Measurements from ENCODE around the gene APOL4. TPM values are rescaled to one million over a fixed set of nuclear protein-coding genes. Genes with fewer than 3 reads are reported as not detected.

Gene APOL4
- total RNA-seq, 1 donor from 2014 or later: 7.7 TPM

Other genes with a start within 250 kb of the APOL4 start
- gene RBFOX2, start 173.0 kb downstream of the APOL4 start, total RNA-seq: 390 TPM
- 1.6 TPM for gene APOL3, start 41.1 kb downstream of the APOL4 start, total RNA-seq
- gene APOL2, start 37.7 kb upstream of the APOL4 start, total RNA-seq: 5.3 TPM
- gene APOL1, start 51.3 kb upstream of the APOL4 start, total RNA-seq: 1.2 TPM
- gene MYH9, start 186.2 kb upstream of the APOL4 start, total RNA-seq: 32.2 TPM

Data from frontal cortex (tissue), 1 donor.